Duodenal mucosa (tissue), 2 donors: ENCODE measurements around the gene DUSP11.

Experiments
- H3K27ac ChIP-seq: one replicate; pipeline ENCODE4 v1.7.0; 2013; ENCODE audit warnings: low read depth, low read length
- H3K27me3 ChIP-seq, 2 donors: one replicate each; pipeline ENCODE4 v1.7.0; 2013; ENCODE audit warnings: low read length in 2 of 2, control low read depth in 1 of 2; ENCODE audit not compliant: insufficient read depth in 2 of 2, control insufficient read depth in 1 of 2
- H3K36me3 ChIP-seq, 2 donors: one replicate each; pipeline ENCODE4 v1.7.0; 2013; ENCODE audit warnings: low read length in 2 of 2, control low read depth in 1 of 2; ENCODE audit not compliant: insufficient read depth in 2 of 2, control insufficient read depth in 1 of 2
- H3K4me1 ChIP-seq, 2 donors: one replicate each; pipeline ENCODE4 v1.7.0; 2013; ENCODE audit warnings: low read length in 2 of 2, control low read depth in 1 of 2; ENCODE audit not compliant: insufficient read depth in 2 of 2, control insufficient read depth in 1 of 2
- H3K4me3 ChIP-seq, 2 donors: one replicate each; pipeline ENCODE4 v1.7.0; 2013; ENCODE audit warnings: low read length in 2 of 2, low read depth in 1 of 2
- H3K9ac ChIP-seq, 2 donors: one replicate each; pipeline ENCODE4 v1.7.0; 2013; ENCODE audit warnings: low read length in 2 of 2, low read depth in 1 of 2
- H3K9me3 ChIP-seq, 2 donors: one replicate each; pipeline ENCODE4 v1.7.0; 2013; ENCODE audit warnings: low read length in 2 of 2, control low read depth in 1 of 2; ENCODE audit not compliant: control insufficient read depth in 1 of 2

The DUSP11 gene

DNA sequence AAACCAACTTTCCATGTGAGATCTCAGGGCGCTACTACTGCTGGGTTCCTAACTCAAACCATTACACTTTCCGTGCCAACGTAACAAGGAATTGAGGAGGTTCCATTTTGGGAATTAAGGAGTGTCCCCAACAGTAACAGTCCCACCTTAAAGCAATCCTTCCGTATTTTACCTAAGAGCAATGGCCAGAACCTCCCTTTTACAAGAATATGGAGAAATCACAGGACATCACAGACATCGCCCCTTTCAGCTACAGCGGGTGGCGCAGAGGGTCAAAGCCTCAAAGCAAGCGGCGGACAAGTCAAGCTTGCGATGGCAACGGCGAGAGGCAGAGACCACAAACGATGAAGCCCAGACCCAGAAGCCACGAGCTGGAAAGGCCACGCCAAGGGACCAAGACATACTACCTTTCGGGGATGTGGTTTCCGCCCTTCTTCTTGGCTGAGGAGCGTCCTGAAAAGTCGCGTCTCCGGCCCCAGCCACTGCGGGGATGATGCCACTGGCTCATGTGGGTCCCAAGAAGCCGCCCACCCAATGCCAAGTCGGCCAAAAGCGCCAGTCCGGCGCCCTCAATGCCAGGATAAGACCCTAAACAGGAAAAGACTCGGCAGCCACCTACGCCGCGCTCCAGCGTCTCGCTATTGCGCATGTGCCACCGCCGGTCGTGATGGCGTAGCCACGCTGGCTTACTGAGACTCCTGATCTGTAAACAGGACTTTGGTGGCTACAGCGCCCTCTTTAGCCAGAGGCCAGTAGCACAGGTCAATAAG lies at the start of gene DUSP11:
TSS of gene DUSP11 (minus strand) at position 637 of the 770 bp plus-strand sequence. CDS start at position 508, 129 bp downstream.
- H3K9me3 ChIP-seq, result no peaks in the 10 kb centered on the region
- H3K4me3 ChIP-seq, result peak within 1 kb of the TSS; percentile 91 to 100
- H3K36me3 ChIP-seq, result peaks cover 7 to 16% of the 10 kb centered on the region in 2 donors
- peak within 1 kb of the TSS; percentile 68 for H3K27ac ChIP-seq
- H3K27me3 ChIP-seq, result no peaks in the 10 kb centered on the region
- peaks cover 11 to 13% of the 10 kb centered on the region in 2 donors for H3K4me1 ChIP-seq
- peak within 1 kb of the TSS; percentile 84 to 96 for H3K9ac ChIP-seq

DNA sequence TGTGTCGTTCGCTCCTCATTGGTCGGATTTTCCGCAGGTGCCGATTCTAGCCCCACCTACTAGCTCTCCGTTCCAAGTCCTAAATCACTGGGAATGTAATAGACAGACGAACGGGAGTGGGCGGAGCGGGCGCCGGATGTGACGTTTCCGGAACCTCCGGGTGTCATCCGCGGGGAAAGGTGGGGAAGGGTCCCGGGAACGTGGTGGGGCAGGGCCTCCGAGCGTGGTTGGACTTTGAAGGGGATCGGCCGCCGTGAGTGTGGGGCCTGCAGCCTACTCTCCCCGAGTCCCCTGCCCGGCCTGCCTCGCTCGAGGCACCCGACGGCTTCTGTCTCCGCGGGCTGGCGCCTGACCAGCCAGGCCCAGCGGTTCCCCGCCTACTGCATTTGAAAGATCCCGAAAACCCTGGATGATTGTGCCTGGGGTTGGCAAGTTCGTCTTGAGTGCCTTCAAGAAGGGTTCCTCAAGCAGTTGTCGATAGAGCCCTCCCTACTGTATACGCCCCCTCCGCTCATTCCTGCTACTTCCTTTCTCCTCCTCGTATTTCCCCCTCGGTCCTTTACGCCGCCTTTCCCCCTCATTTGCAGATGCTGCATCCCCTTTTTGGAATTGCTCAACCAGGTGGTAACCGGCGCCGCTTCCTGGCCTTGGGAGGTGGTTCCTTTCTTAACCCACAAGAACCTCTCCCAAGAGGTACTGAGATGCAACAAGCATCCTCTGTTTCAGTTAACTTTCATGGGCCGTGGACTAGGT lies 49.1 kb upstream of the DUSP11 start, which contains the start of gene STAMBP:
TSS of gene STAMBP (plus strand) at position 144 of the 753 bp plus-strand sequence. CDS start 1,896 bp downstream, outside the sequence.
- peak within 1 kb of the TSS; percentile 86 for H3K27ac ChIP-seq
- H3K27me3 ChIP-seq, result no peaks in the 10 kb centered on the region
- H3K4me1 ChIP-seq, result peaks cover 21 to 24% of the 10 kb centered on the region in 2 donors
- peak within 1 kb of the TSS; percentile 97 to 99 for H3K9ac ChIP-seq
- H3K9me3 ChIP-seq, result no peaks in the 10 kb centered on the region
- peaks cover 7 to 17% of the 10 kb centered on the region in 2 donors for H3K36me3 ChIP-seq
- peak within 1 kb of the TSS; percentile 97 to 98 for H3K4me3 ChIP-seq

DNA sequence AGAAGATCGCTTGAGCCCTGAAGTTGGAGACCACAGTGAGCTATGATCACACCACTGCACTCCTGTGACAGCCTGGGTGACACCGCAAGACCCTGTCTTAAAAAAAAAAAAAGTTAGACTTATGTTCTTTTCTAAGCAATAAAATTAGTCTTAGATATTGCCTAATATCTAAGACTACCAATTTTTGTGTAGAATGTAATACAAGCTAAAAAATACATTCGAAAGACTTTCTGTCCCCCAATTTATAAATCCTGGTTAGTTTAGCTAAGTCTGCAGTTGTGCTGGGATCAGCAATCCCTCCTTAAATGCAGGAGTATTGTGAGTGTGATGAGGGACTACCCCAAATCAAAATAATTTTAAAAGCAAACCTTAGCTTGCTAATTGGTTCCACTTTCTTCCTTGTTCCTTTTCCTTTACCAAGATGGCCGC lies 48.5 kb upstream of the DUSP11 start:
- Histone ChIP-seq H3K9me3 (no peaks in the 10 kb centered on the region), H3K27ac (no peak overlapping the region), H3K27me3 (no peaks in the 10 kb centered on the region), H3K9ac (peak overlapping the region in 1 of 2 donors; percentile 97), H3K36me3 (peaks cover 4 to 12% of the 10 kb centered on the region in 2 donors), H3K4me3 (peak overlapping the region; percentile 97 to 98), H3K4me1 (peaks cover 24% of the 10 kb centered on the region in 2 donors)

DNA sequence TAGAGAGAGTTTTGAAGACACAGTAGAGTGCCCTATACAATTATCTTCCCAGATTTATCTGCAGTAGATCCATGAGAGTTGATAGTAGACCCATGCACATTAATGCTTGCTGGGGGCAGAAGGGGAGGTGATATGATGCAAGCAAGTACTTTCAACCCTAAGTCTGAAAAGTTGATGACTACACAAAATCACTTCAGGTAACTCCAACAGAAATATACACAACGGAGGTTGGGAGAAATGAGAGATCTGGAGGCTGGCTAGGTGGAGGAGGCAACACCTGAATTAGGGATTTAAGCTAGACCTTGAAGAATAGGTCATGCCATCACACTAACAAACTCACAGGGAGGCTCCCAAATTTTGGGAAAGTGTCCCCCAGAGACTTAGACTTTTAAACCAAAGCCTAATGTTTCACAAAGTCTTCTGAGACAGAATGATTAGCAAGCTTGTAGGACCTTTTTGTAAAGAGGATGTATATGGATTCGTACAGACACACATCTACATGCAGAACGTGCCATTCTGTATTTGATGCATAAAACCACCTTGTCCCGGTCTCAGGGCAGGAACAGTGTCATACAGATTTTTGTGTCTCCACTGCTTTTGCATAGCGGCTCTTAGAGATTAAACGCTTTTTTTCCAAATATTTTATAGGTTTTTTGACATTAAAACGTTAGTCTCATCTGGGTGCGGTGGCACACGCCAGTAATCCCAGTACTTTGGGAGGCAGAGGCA lies 47.9 kb upstream of the DUSP11 start:
- H3K27ac ChIP-seq, result no peak overlapping the region
- H3K27me3 ChIP-seq, result no peaks in the 10 kb centered on the region
- peak overlapping the region; percentile 97 to 98 for H3K4me3 ChIP-seq
- H3K9ac ChIP-seq, result no peak overlapping the region
- H3K4me1 ChIP-seq, result peaks cover 24 to 28% of the 10 kb centered on the region in 2 donors
- H3K9me3 ChIP-seq, result no peaks in the 10 kb centered on the region
- peaks cover 2 to 10% of the 10 kb centered on the region in 2 donors for H3K36me3 ChIP-seq

DNA sequence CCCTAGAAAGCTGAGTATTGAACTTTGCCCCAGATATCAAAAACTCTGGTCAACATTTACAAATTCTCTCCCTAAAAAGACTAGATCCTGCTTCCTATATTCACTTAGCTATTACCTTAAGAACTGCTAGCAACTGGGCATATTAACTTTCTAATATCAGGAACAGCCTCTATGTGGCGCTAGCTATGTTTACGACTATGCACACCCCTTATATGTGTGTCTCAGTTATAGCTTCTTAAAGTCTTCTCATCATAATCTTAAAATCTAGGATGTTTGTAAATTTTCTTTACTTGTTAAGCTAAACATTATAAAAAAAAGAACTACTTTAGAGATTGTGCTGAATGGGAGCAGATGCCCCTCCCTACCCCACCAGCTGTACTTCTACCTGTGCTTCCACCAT lies 47.1 kb upstream of the DUSP11 start:
- no peak overlapping the region for H3K27ac ChIP-seq
- no peaks in the 10 kb centered on the region for H3K27me3 ChIP-seq
- no peak overlapping the region for H3K4me3 ChIP-seq
- H3K9ac ChIP-seq, result no peak overlapping the region
- H3K9me3 ChIP-seq, result no peaks in the 10 kb centered on the region
- peaks cover 24 to 30% of the 10 kb centered on the region in 2 donors for H3K4me1 ChIP-seq
- peaks cover 0 to 5% of the 10 kb centered on the region in 2 donors for H3K36me3 ChIP-seq

DNA sequence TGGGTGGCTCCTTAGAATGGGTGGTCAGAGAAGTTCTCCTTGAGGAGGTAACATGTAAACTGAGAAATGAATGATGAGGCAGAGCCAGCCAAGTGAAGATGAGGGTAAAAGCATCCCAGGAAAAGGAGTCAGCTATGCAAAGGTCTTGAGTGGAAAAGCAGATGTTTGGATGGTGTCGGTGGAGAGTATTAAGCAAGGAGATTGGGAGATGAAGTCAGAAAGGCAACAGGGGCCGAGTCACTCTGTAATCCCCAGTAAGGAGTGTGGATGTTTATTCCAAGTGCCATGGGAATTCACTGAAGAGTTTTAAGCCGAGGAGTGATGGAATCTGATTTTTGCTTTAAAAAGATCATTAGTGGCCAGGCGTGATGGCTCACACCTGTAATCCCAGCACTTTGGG lies 45.5 kb upstream of the DUSP11 start:
- H3K27ac ChIP-seq, result no peak overlapping the region
- H3K36me3 ChIP-seq, result no peaks in the 10 kb centered on the region
- H3K27me3 ChIP-seq, result no peaks in the 10 kb centered on the region
- H3K4me3 ChIP-seq, result no peak overlapping the region
- H3K9me3 ChIP-seq, result no peaks in the 10 kb centered on the region
- peaks cover 20 to 21% of the 10 kb centered on the region in 2 donors for H3K4me1 ChIP-seq
- no peak overlapping the region for H3K9ac ChIP-seq

DNA sequence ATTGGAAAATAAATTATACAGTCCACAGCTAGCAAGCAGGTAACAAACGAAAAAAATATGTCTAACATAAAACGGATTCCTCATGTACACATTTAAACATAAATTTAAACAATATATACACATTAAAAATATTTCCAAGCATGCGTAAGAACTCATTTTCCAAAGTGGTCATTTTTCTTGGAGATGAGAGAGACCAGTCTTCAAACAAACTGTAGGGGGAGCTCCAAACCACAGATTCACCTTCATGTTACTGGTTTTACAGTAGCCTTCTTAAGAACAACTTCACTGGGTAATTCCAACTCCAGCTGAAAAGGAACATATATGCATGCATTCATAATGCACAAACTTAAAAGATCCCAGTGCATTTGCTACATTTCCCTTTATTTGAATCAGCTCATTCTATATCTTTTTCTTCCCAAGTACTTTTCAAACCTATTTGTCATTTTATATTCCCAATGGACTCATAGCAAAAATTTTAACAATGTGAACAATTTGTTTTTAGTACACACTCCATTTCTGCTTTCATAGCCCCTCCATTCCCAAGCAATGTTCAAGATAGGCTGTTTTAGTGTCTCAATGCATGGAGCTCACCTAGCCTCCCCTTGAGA lies 44.1 kb upstream of the DUSP11 start:
- H3K4me1 ChIP-seq, result peaks cover 8 to 9% of the 10 kb centered on the region in 2 donors
- no peak overlapping the region for H3K9ac ChIP-seq
- no peak overlapping the region for H3K4me3 ChIP-seq
- H3K27ac ChIP-seq, result no peak overlapping the region
- no peaks in the 10 kb centered on the region for H3K27me3 ChIP-seq
- no peaks in the 10 kb centered on the region for H3K9me3 ChIP-seq
- no peaks in the 10 kb centered on the region for H3K36me3 ChIP-seq

DNA sequence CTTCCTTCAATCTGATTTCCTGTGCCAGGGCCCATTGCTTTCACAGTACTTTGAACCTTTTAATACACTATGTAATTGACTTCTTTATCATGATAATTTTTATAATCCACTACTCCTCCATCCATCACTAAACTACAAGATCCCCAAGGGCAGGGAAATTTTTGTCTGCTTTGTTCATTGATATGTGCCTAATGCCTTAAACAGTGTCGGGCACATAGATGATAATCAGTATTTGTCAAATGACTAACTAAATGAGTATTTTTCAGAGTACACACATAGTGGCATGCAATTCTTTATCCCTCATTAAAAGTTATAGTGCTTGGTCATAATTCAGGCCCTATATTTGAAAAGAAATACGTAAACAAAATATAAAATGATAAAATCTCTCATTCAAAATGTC lies 43.5 kb upstream of the DUSP11 start:
- no peak overlapping the region for H3K4me3 ChIP-seq
- no peaks in the 10 kb centered on the region for H3K36me3 ChIP-seq
- no peaks in the 10 kb centered on the region for H3K9me3 ChIP-seq
- H3K27me3 ChIP-seq, result no peaks in the 10 kb centered on the region
- peaks cover 6 to 9% of the 10 kb centered on the region in 2 donors for H3K4me1 ChIP-seq
- H3K9ac ChIP-seq, result no peak overlapping the region
- no peak overlapping the region for H3K27ac ChIP-seq

DNA sequence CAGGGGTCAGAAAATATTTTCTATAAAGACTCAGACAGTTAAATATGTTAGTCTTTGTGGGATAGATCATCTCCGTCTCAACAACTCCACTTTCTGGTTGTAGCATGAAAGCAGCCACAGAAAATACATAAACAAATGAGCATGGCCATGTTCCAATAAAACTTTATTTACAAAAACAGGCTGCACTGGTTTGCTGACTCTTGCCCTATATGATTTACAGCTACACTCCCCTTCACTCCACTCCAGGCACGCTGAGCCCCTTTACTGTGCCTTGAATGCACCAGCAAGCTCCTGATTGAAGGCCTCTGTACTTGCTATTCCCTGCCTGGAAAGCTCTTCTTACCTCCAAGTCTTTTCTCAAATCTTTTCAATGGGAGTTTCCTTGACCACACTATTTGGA lies 43.1 kb upstream of the DUSP11 start:
- Histone ChIP-seq H3K9ac (no peak overlapping the region), H3K36me3 (no peaks in the 10 kb centered on the region), H3K4me1 (peaks cover 2 to 9% of the 10 kb centered on the region in 2 donors), H3K27ac (no peak overlapping the region), H3K9me3 (no peaks in the 10 kb centered on the region), H3K27me3 (no peaks in the 10 kb centered on the region), H3K4me3 (no peak overlapping the region)
